Panc1 (cell line): ENCODE data around the gene NOL3. TPM values are rescaled to one million over a fixed set of nuclear protein-coding genes. Genes with fewer than 3 reads are reported as not detected.

Experiments used
- ATAC-seq: fragments of 200-7000 bp; cut with Tn5 transposase; 2 replicates; pipeline ENCODE4 v1.9.1; 2020; ENCODE audit warnings: mild to moderate bottlenecking, moderate library complexity
- BruUV-seq: library from RNA; stranded (reverse); fragments of 400-500 nt; replicated peaks from 2 replicates; lab custom pipeline; 2021; lab: Mats Ljungman, UMichigan
- CTCF ChIA-PET: fragments of 300-600 bp; sonication (Branson Sonifier 250); formaldehyde crosslinking; loops from one replicate; lab custom pipeline; 2022; ENCODE audit warnings: antibody characterized with exemption; lab: Charles Lee
- POLR2A ChIA-PET: fragments of 300-600 bp; sonication (Branson Sonifier 250); formaldehyde crosslinking; loops from one replicate; lab custom pipeline; 2022; ENCODE audit warnings: antibody characterized with exemption; lab: Charles Lee
- DNase-seq: peaks from one replicate; pipeline ENCODE4 v3.0.0-alpha.2; 2010; ENCODE audit warnings: low read depth, low spot score
- H3K27ac ChIP-seq: 2 replicates; pipeline ENCODE4 v1.5.1; 2011; ENCODE audit warnings: mild to moderate bottlenecking, low read length, inconsistent platforms
- H3K27me3 ChIP-seq: fragments of 200-500 bp; sonication (Bioruptor generic); 2 replicates; pipeline ENCODE4 v1.6.0; 2014; ENCODE audit warnings: low read length, inconsistent platforms; ENCODE audit not compliant: control insufficient read depth, insufficient read depth
- H3K36me3 ChIP-seq: fragments of 200-500 bp; sonication (Bioruptor generic); 2 replicates; pipeline ENCODE4 v1.5.1; 2014; ENCODE audit warnings: inconsistent platforms, mild to moderate bottlenecking, low read length, moderate library complexity; ENCODE audit not compliant: control insufficient read depth, insufficient read depth
- H3K4me1 ChIP-seq: 2 replicates; pipeline ENCODE4 v1.5.1; 2011; ENCODE audit warnings: inconsistent platforms, mild to moderate bottlenecking, low read length, moderate library complexity; ENCODE audit not compliant: control insufficient read depth, insufficient read depth
- H3K4me3 ChIP-seq, 2 experiments: 2 replicates each; pipeline ENCODE4 v1.5.1; 2011 to 2012; ENCODE audit warnings: low read depth in 2 of 2, low read length in 2 of 2, mild to moderate bottlenecking in 2 of 2, inconsistent platforms in 1 of 2, moderate library complexity in 1 of 2
- H3K9me3 ChIP-seq: fragments of 200-500 bp; sonication (Bioruptor generic); 2 replicates; pipeline ENCODE4 v1.5.1; 2014; ENCODE audit warnings: low read depth, mild to moderate bottlenecking, inconsistent platforms, low read length, moderate library complexity; ENCODE audit not compliant: control insufficient read depth, insufficient read depth
- POLR2AphosphoS5 ChIP-seq: IDR thresholded peaks from 2 replicates; pipeline ENCODE4 v1.6.1; 2012; ENCODE audit warnings: mild to moderate bottlenecking, low read depth, low read length, moderate library complexity
- SIN3A ChIP-seq: IDR thresholded peaks from 2 replicates; pipeline ENCODE4 v1.6.1; 2012; ENCODE audit warnings: low read depth, mild to moderate bottlenecking, low read length, moderate library complexity, borderline replicate concordance; ENCODE audit not compliant: insufficient read depth
- TCF7L2 ChIP-seq: IDR thresholded peaks from 2 replicates; pipeline ENCODE4 v1.6.1; 2011; ENCODE audit warnings: mild to moderate bottlenecking, low read depth, low read length, inconsistent platforms
- in situ Hi-C: cut with HindIII; loops from 2 replicates; pipeline ENCODE4 v1.10.0; 2016; ENCODE audit warnings: low sequenced_read_pairs, low pct_unique_long_range_greater_than_20kb
- intact Hi-C: fragments of 100-400 bp; cut with micrococcal nuclease; formaldehyde crosslinking; loops from one replicate; pipeline ENCODE4 v1.10.0; 2022; ENCODE audit not compliant: unreplicated experiment
- total RNA-seq: library from RNA; stranded (reverse); gene quantifications from one replicate; pipeline ENCODE4 v1.2.1, GENCODE V29; 2021; ENCODE audit not compliant: unreplicated experiment
- TF ChIP-seq, protein P1 (sequence below): fragments of 450-650 bp; IDR thresholded peaks from 2 replicates; pipeline ENCODE4 v1.5.1; 2017; ENCODE audit warnings: mild to moderate bottlenecking
- TF ChIP-seq, protein P2 (sequence below), 2 experiments: IDR thresholded peaks; 2 replicates each; pipeline ENCODE4 v1.6.1; 2011 to 2012; ENCODE audit warnings: low read depth in 2 of 2, control low read depth in 1 of 2, low read length in 1 of 2, mild to moderate bottlenecking in 1 of 2, moderate library complexity in 1 of 2; ENCODE audit not compliant: insufficient read depth in 1 of 2

Gene NOL3
- total RNA-seq, 1 experiment from 2014 or later: 27.9 TPM

DNA sequence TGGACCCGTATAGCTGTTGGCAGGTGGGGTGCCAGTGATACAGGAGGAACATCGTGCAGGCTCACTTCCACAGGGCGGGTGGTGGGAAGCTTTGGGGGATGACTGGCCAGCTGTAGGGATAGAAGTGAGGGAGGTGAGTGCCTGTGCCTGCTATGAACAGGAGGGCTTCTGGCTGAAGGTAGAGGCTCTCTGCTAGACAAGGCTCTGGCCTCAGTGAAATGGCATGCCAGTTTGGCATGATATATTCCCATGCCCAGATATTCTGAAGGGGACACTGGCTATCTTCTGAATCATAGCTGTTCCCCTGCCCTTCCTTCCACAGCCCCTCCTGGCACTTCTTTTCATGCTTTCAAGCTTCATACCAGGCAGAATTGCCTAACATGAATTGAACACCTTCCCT lies 41.5 kb upstream of the NOL3 start:
- Histone ChIP-seq H3K27me3 (no peaks in the 10 kb centered on the region), H3K4me1 (no peaks in the 10 kb centered on the region), H3K9me3 (no peaks in the 10 kb centered on the region), H3K36me3 (no peaks in the 10 kb centered on the region; the same call in none of the 2 replicates), H3K27ac (no peak overlapping the region), H3K4me3 (no peak overlapping the region)
- DNase-seq: no peak
- CTCF ChIA-PET: no interaction called here
- in situ Hi-C loops (no loop called here), intact Hi-C loops (no loop called here)
- POLR2A ChIA-PET: no interaction called here
- BruUV-seq: no TSS peak
- no peak for ATAC-seq
- TF ChIP-seq TCF7L2 (no peak), POLR2AphosphoS5 (no peak), SIN3A (no peak)
- TF ChIP-seq, protein P1, sequence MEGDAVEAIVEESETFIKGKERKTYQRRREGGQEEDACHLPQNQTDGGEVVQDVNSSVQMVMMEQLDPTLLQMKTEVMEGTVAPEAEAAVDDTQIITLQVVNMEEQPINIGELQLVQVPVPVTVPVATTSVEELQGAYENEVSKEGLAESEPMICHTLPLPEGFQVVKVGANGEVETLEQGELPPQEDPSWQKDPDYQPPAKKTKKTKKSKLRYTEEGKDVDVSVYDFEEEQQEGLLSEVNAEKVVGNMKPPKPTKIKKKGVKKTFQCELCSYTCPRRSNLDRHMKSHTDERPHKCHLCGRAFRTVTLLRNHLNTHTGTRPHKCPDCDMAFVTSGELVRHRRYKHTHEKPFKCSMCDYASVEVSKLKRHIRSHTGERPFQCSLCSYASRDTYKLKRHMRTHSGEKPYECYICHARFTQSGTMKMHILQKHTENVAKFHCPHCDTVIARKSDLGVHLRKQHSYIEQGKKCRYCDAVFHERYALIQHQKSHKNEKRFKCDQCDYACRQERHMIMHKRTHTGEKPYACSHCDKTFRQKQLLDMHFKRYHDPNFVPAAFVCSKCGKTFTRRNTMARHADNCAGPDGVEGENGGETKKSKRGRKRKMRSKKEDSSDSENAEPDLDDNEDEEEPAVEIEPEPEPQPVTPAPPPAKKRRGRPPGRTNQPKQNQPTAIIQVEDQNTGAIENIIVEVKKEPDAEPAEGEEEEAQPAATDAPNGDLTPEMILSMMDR: no peak
- TF ChIP-seq, protein P2, sequence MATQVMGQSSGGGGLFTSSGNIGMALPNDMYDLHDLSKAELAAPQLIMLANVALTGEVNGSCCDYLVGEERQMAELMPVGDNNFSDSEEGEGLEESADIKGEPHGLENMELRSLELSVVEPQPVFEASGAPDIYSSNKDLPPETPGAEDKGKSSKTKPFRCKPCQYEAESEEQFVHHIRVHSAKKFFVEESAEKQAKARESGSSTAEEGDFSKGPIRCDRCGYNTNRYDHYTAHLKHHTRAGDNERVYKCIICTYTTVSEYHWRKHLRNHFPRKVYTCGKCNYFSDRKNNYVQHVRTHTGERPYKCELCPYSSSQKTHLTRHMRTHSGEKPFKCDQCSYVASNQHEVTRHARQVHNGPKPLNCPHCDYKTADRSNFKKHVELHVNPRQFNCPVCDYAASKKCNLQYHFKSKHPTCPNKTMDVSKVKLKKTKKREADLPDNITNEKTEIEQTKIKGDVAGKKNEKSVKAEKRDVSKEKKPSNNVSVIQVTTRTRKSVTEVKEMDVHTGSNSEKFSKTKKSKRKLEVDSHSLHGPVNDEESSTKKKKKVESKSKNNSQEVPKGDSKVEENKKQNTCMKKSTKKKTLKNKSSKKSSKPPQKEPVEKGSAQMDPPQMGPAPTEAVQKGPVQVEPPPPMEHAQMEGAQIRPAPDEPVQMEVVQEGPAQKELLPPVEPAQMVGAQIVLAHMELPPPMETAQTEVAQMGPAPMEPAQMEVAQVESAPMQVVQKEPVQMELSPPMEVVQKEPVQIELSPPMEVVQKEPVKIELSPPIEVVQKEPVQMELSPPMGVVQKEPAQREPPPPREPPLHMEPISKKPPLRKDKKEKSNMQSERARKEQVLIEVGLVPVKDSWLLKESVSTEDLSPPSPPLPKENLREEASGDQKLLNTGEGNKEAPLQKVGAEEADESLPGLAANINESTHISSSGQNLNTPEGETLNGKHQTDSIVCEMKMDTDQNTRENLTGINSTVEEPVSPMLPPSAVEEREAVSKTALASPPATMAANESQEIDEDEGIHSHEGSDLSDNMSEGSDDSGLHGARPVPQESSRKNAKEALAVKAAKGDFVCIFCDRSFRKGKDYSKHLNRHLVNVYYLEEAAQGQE (IDR thresholded peaks at IDR 0.05; ENCODE audit: insufficient read depth in 1 of 2, low read depth in 2 of 2, low read length in 1 of 2): no peak

DNA sequence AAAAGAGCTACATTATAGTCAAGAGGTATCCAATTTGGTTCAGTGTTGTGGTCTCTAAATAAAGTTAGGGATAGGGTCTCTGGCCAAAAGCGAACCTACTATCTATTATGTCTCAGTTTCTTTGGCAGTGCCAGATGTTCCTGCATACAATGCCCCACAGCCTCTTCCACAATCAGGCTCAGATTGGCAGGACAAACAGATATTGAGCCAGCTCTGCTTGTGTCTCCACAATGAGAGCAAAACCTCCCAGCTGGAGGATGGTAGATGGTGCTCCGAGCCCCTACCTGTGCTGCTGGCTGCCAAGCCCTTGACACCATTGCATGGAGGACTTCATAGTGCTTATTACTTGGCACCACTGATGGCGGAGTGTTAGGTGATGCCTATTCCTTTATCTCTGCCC lies 40.9 kb upstream of the NOL3 start:
- ChIA-PET POLR2A (no interaction called here), CTCF (no interaction called here)
- TF ChIP-seq POLR2AphosphoS5: no peak
- TF ChIP-seq SIN3A: no peak
- TF ChIP-seq, protein P1: no peak
- TF ChIP-seq, protein P2 (IDR thresholded peaks at IDR 0.05; ENCODE audit: insufficient read depth in 1 of 2, low read depth in 2 of 2, low read length in 1 of 2): no peak
- no peak for TF ChIP-seq TCF7L2
- H3K4me1 ChIP-seq: no peaks in the 10 kb centered on the region
- no peaks in the 10 kb centered on the region for H3K9me3 ChIP-seq
- H3K36me3 ChIP-seq: no peaks in the 10 kb centered on the region; the same call in none of the 2 replicates
- H3K27me3 ChIP-seq: no peaks in the 10 kb centered on the region
- H3K27ac ChIP-seq: no peak overlapping the region
- no TSS peak for BruUV-seq
- intact Hi-C loops (no loop called here), in situ Hi-C loops (no loop called here)
- no peak for ATAC-seq
- no peak overlapping the region for H3K4me3 ChIP-seq
- DNase-seq: no peak
